WTC11 (cell line): ENCODE data around the gene ZNF485. TPM values are rescaled to one million over a fixed set of nuclear protein-coding genes. Genes with fewer than 3 reads are reported as not detected.

Experiments
- ATAC-seq: fragments of 200-7000 bp; cut with Tn5 transposase; 2 replicates; pipeline ENCODE4 v1.10.0; 2021; ENCODE audit warnings: mild to moderate bottlenecking, moderate library complexity
- CTCF ChIA-PET: fragments of 300-600 bp; sonication (Branson Sonifier 250); formaldehyde crosslinking; loops from one replicate; lab custom pipeline; 2021; ENCODE audit warnings: antibody characterized with exemption; lab: Charles Lee
- POLR2A ChIA-PET: fragments of 350-600 bp; sonication (Branson Sonifier 250); formaldehyde crosslinking; loops from one replicate; lab custom pipeline; 2021; ENCODE audit warnings: antibody characterized with exemption; lab: Charles Lee
- DNase-seq: peaks from one replicate; pipeline ENCODE4 v3.0.0; 2021; ENCODE audit warnings: low spot score
- H3K27ac Mint-ChIP-seq: 2 replicates; pipeline ENCODE4 v1.8.0; 2021; ENCODE audit warnings: mixed read lengths
- H3K27me3 Mint-ChIP-seq: 2 replicates; pipeline ENCODE4 v1.8.0; 2021; ENCODE audit warnings: low read depth, mild to moderate bottlenecking, moderate library complexity, mixed read lengths
- H3K36me3 Mint-ChIP-seq: 2 replicates; pipeline ENCODE4 v1.8.0; 2021; ENCODE audit warnings: mixed read lengths
- H3K4me1 Mint-ChIP-seq: 2 replicates; pipeline ENCODE4 v1.8.0; 2022; ENCODE audit warnings: mixed read lengths
- H3K4me3 Mint-ChIP-seq: 2 replicates; pipeline ENCODE4 v1.8.0; 2021; ENCODE audit warnings: mild to moderate bottlenecking, moderate library complexity, mixed read lengths
- H3K9me3 Mint-ChIP-seq: 2 replicates; pipeline ENCODE4 v1.8.0; 2021; ENCODE audit warnings: mixed read lengths
- AR ChIP-seq: fragments of 250-450 bp; sonication (Bioruptor Pico); IDR thresholded peaks from 2 replicates; pipeline ENCODE4 v1.9.0; 2021; ENCODE audit warnings: mild to moderate bottlenecking
- CREM ChIP-seq: sonication (generic); formaldehyde crosslinking; IDR thresholded peaks from 2 replicates; pipeline ENCODE4 v1.8.1; 2022; ENCODE audit warnings: mild to moderate bottlenecking, missing genetic modification reagents, moderate library complexity
- E2F5 ChIP-seq: sonication (generic); formaldehyde crosslinking; IDR thresholded peaks from 2 replicates; pipeline ENCODE4 v1.8.1; 2022; ENCODE audit warnings: mild to moderate bottlenecking, moderate library complexity, missing genetic modification reagents
- EMX1 ChIP-seq: fragments of 250-450 bp; sonication (Bioruptor Pico); IDR thresholded peaks from 2 replicates; pipeline ENCODE4 v1.8.0; 2021; ENCODE audit warnings: mild to moderate bottlenecking
- ETV6 ChIP-seq: sonication (generic); formaldehyde crosslinking; IDR thresholded peaks from 2 replicates; pipeline ENCODE4 v1.8.1; 2022; ENCODE audit warnings: mild to moderate bottlenecking, missing genetic modification reagents
- FOXP1 ChIP-seq: sonication (generic); formaldehyde crosslinking; IDR thresholded peaks from 2 replicates; pipeline ENCODE4 v1.8.0; 2022; ENCODE audit warnings: missing genetic modification reagents, mild to moderate bottlenecking, moderate library complexity, borderline replicate concordance
- GRHL2 ChIP-seq: fragments of 250-450 bp; sonication (Bioruptor Pico); IDR thresholded peaks from 2 replicates; pipeline ENCODE4 v1.8.0; 2022; ENCODE audit warnings: mild to moderate bottlenecking, moderate library complexity; ENCODE audit not compliant: insufficient replicate concordance, severe bottlenecking
- GTF2I ChIP-seq: fragments of 250-450 bp; sonication (Bioruptor Pico); conservative IDR thresholded peaks from 2 replicates; pipeline ENCODE4 v1.4.0; 2021; ENCODE audit warnings: mild to moderate bottlenecking
- JUN ChIP-seq: sonication (generic); formaldehyde crosslinking; IDR thresholded peaks from 2 replicates; pipeline ENCODE4 v1.8.0; 2023; ENCODE audit warnings: mild to moderate bottlenecking, missing genetic modification reagents
- OVOL2 ChIP-seq: fragments of 250-450 bp; sonication (Bioruptor Pico); IDR thresholded peaks from 2 replicates; pipeline ENCODE4 v1.9.0; 2021; ENCODE audit warnings: mild to moderate bottlenecking, borderline replicate concordance
- SOX15 ChIP-seq: fragments of 250-450 bp; sonication (Bioruptor Pico); IDR thresholded peaks from 2 replicates; pipeline ENCODE4 v1.9.0; 2021; ENCODE audit warnings: mild to moderate bottlenecking
- STAT6 ChIP-seq: sonication (generic); formaldehyde crosslinking; conservative IDR thresholded peaks from 2 replicates; pipeline ENCODE4 v1.8.1; 2023; ENCODE audit warnings: mild to moderate bottlenecking, low read depth, missing genetic modification reagents, moderate library complexity
- TP53 ChIP-seq: sonication (generic); formaldehyde crosslinking; IDR thresholded peaks from 2 replicates; pipeline ENCODE4 v1.8.1; 2023; ENCODE audit warnings: mild to moderate bottlenecking, missing genetic modification reagents
- ZNF138 ChIP-seq: sonication (generic); formaldehyde crosslinking; conservative IDR thresholded peaks from 2 replicates; pipeline ENCODE4 v1.8.1; 2022; ENCODE audit warnings: mild to moderate bottlenecking, moderate library complexity, missing genetic modification reagents
- ZNF317 ChIP-seq: sonication (generic); formaldehyde crosslinking; IDR thresholded peaks from 2 replicates; pipeline ENCODE4 v1.8.1; 2023; ENCODE audit warnings: low read depth, mild to moderate bottlenecking, moderate library complexity, missing genetic modification reagents, borderline replicate concordance
- ZNF425 ChIP-seq: fragments of 250-450 bp; sonication (Bioruptor Pico); conservative IDR thresholded peaks from 2 replicates; pipeline ENCODE4 v1.9.0; 2021; ENCODE audit warnings: mild to moderate bottlenecking
- ZNF532 ChIP-seq: fragments of 250-450 bp; sonication (Bioruptor Pico); IDR thresholded peaks from 2 replicates; pipeline ENCODE4 v1.9.0; 2021; ENCODE audit warnings: mild to moderate bottlenecking, borderline replicate concordance
- total RNA-seq: library from RNA; stranded (reverse); gene quantifications from 3 replicates; pipeline ENCODE4 v1.2.3, GENCODE V29; 2021

ZNF485 gene
- total RNA-seq, 1 experiment from 2014 or later, result 9.6 TPM

- DNase-seq (no peak), ATAC-seq (no peak)
- peaks cover 63% of the 10 kb centered on the region for H3K36me3 Mint-ChIP-seq
- TF ChIP-seq GRHL2 (no peak), ZNF138 (CRISPR knock-in tag) (no peak), STAT6 (CRISPR knock-in tag) (no peak), ETV6 (CRISPR knock-in tag) (no peak), AR (CRISPR knock-in tag) (no peak)
- CTCF ChIA-PET, result no interaction called here
- H3K27ac Mint-ChIP-seq, result no peak overlapping the region
- peaks cover 28% of the 10 kb centered on the region for H3K27me3 Mint-ChIP-seq
- POLR2A ChIA-PET, result no interaction called here
- H3K9me3 Mint-ChIP-seq, result peaks cover 63% of the 10 kb centered on the region
- H3K4me1 Mint-ChIP-seq, result peaks cover 14% of the 10 kb centered on the region
- no peak overlapping the region for H3K4me3 Mint-ChIP-seq
Measured at GRCh38 chr10:43644252-43644651, 38.0 kb downstream of the ZNF485 start.

- TF ChIP-seq JUN (CRISPR knock-in tag) (no peak), ZNF317 (no peak), E2F5 (CRISPR knock-in tag) (no peak), ZNF532 (CRISPR knock-in tag) (no peak), FOXP1 (no peak), GTF2I (CRISPR knock-in tag) (no peak), SOX15 (CRISPR knock-in tag) (no peak), EMX1 (CRISPR knock-in tag) (no peak), CREM (CRISPR knock-in tag) (no peak), ZNF425 (CRISPR knock-in tag) (no peak), OVOL2 (CRISPR knock-in tag) (no peak), TP53 (no peak)
- no peak overlapping the region for H3K4me3 Mint-ChIP-seq
- peaks cover 14% of the 10 kb centered on the region for H3K4me1 Mint-ChIP-seq
- H3K27ac Mint-ChIP-seq, result no peak overlapping the region
- ChIA-PET POLR2A (no interaction called here), CTCF (interaction anchor here (0.7 kb wide), 1 partner anchor 440 kb away, joined by 4 read pairs; no protein-coding TSS in a partner anchor)
- ATAC-seq (no peak), DNase-seq (no peak)
- H3K9me3 Mint-ChIP-seq, result peaks cover 60% of the 10 kb centered on the region
- peaks cover 44% of the 10 kb centered on the region for H3K27me3 Mint-ChIP-seq
- peaks cover 63% of the 10 kb centered on the region for H3K36me3 Mint-ChIP-seq
Measured at GRCh38 chr10:43645866-43646265, 39.6 kb downstream of the ZNF485 start.
